ENCODE data around the gene NR1H3.
"Not testable (repeated sequence)": the region's sequence is repeated elsewhere in the genome, so short reads cannot be mapped to it uniquely, and the experiment has no call there.

Gene NR1H3

GRCh38 chr11:47257517-47258316 lies at the start of gene NR1H3:
Gene NR1H3 (plus strand): TSS chr11:47257996. CDS start chr11:47259217, 1,221 bp downstream.
- no peak for DNase-seq

GRCh38 chr11:47208008-47208552 lies 49.7 kb upstream of the NR1H3 start:
- DNase-seq: not testable (repeated sequence)

- DNase-seq: no peak
Observed at GRCh38 chr11:47208628-47209027, 49.2 kb upstream of the NR1H3 start.

- DNase-seq: no peak
Observed at GRCh38 chr11:47212938-47213337, 44.9 kb upstream of the NR1H3 start.

- peak; percentile 90 to 92 for DNase-seq
Observed at GRCh38 chr11:47213950-47214565, 43.7 kb upstream of the NR1H3 start.

- no peak for DNase-seq
Observed at GRCh38 chr11:47215366-47215910, 42.4 kb upstream of the NR1H3 start.

- DNase-seq: no peak
Observed at GRCh38 chr11:47216121-47216798, 41.5 kb upstream of the NR1H3 start.

- no peak for DNase-seq
Observed at GRCh38 chr11:47220401-47220821, 37.4 kb upstream of the NR1H3 start.

GRCh38 chr11:47222696-47223095 lies 35.1 kb upstream of the NR1H3 start:
- DNase-seq: no peak

GRCh38 chr11:47225552-47226400 lies 32.0 kb upstream of the NR1H3 start:
- no peak for DNase-seq

GRCh38 chr11:47229161-47229560 lies 28.6 kb upstream of the NR1H3 start:
- DNase-seq: no peak

- no peak for DNase-seq
Observed at GRCh38 chr11:47233051-47233450, 24.7 kb upstream of the NR1H3 start.

- no peak for DNase-seq
Observed at GRCh38 chr11:47233989-47234668, 23.7 kb upstream of the NR1H3 start.

GRCh38 chr11:47234669-47235100 lies 23.1 kb upstream of the NR1H3 start:
- no peak for DNase-seq

- no peak for DNase-seq
Observed at GRCh38 chr11:47235163-47235562, 22.6 kb upstream of the NR1H3 start.

GRCh38 chr11:47236482-47236881 lies 21.3 kb upstream of the NR1H3 start:
- DNase-seq: no peak

GRCh38 chr11:47239852-47240251 lies 17.9 kb upstream of the NR1H3 start:
- no peak for DNase-seq

- DNase-seq: no peak
Observed at GRCh38 chr11:47241841-47242301, 15.9 kb upstream of the NR1H3 start.

- no peak for DNase-seq
Observed at GRCh38 chr11:47242596-47243192, 15.1 kb upstream of the NR1H3 start.

- no peak for DNase-seq
Observed at GRCh38 chr11:47243454-47243853, 14.3 kb upstream of the NR1H3 start.
